H9 (cell line): ENCODE data around the gene MMS19. TPM values are rescaled to one million over a fixed set of nuclear protein-coding genes. Genes with fewer than 3 reads are reported as not detected.

Experiments
- DNase-seq: peaks from one replicate; pipeline ENCODE4 v3.0.0-alpha.2; 2017
- H2AFZ ChIP-seq: one replicate; pipeline ENCODE4 v1.6.1; 2013; ENCODE audit warnings: mild to moderate bottlenecking, low read length, control low read depth, moderate library complexity
- H2AK5ac ChIP-seq: 2 replicates; pipeline ENCODE4 v1.6.1; 2013; ENCODE audit warnings: low read length, control low read depth, mixed read lengths; ENCODE audit not compliant: insufficient read length
- H2BK120ac ChIP-seq: one replicate; pipeline ENCODE4 v1.6.1; 2013; ENCODE audit warnings: low read depth, mild to moderate bottlenecking, low read length, control low read depth, inconsistent platforms; ENCODE audit not compliant: poor library complexity, severe bottlenecking
- H2BK12ac ChIP-seq: 2 replicates; pipeline ENCODE4 v1.6.1; 2013; ENCODE audit warnings: low read length, control low read depth, mixed read lengths, low read depth; ENCODE audit not compliant: insufficient read length
- H2BK15ac ChIP-seq: 2 replicates; pipeline ENCODE4 v1.6.1; 2013; ENCODE audit warnings: low read depth, low read length, control low read depth
- H2BK20ac ChIP-seq: one replicate; pipeline ENCODE4 v1.6.1; 2013; ENCODE audit warnings: low read depth, mild to moderate bottlenecking, low read length, control low read depth, inconsistent platforms; ENCODE audit not compliant: poor library complexity, severe bottlenecking
- H2BK5ac ChIP-seq: 2 replicates; pipeline ENCODE4 v1.6.1; 2013; ENCODE audit warnings: low read length, control low read depth, mixed read lengths; ENCODE audit not compliant: insufficient read length
- H3K14ac ChIP-seq: 2 replicates; pipeline ENCODE4 v1.6.1; 2013; ENCODE audit warnings: low read length, control low read depth; ENCODE audit not compliant: insufficient read depth
- H3K18ac ChIP-seq: 2 replicates; pipeline ENCODE4 v1.6.1; 2013; ENCODE audit warnings: low read depth, mild to moderate bottlenecking, mixed read lengths, low read length, control low read depth; ENCODE audit not compliant: insufficient read length
- H3K23ac ChIP-seq: 2 replicates; pipeline ENCODE4 v1.6.1; 2013; ENCODE audit warnings: low read length, control low read depth, mixed read lengths, low read depth; ENCODE audit not compliant: insufficient read length
- H3K23me2 ChIP-seq: 2 replicates; pipeline ENCODE4 v1.6.1; 2013; ENCODE audit warnings: low read depth, mild to moderate bottlenecking, mixed read lengths, low read length, control low read depth; ENCODE audit not compliant: insufficient read length, poor library complexity, severe bottlenecking
- H3K27ac ChIP-seq: 2 replicates; pipeline ENCODE4 v1.5.1; 2013; ENCODE audit warnings: low read length, control low read depth, mixed read lengths, low read depth; ENCODE audit not compliant: insufficient read length
- H3K27me3 ChIP-seq: 2 replicates; pipeline ENCODE4 v1.6.1; 2013; ENCODE audit warnings: low read length, control low read depth, inconsistent platforms; ENCODE audit not compliant: insufficient read depth
- H3K4ac ChIP-seq: 2 replicates; pipeline ENCODE4 v1.6.1; 2013; ENCODE audit warnings: low read depth, mild to moderate bottlenecking, control low read depth, inconsistent platforms, low read length, moderate library complexity
- H3K4me1 ChIP-seq: 2 replicates; pipeline ENCODE4 v1.6.1; 2013; ENCODE audit warnings: low read length, control low read depth, inconsistent platforms; ENCODE audit not compliant: insufficient read depth
- H3K4me2 ChIP-seq: 2 replicates; pipeline ENCODE4 v1.6.1; 2013; ENCODE audit warnings: low read length, control low read depth, mixed read lengths; ENCODE audit not compliant: insufficient read length, insufficient read depth
- H3K56ac ChIP-seq: 2 replicates; pipeline ENCODE4 v1.6.1; 2013; ENCODE audit warnings: low read depth, mild to moderate bottlenecking, mixed read lengths, low read length, control low read depth; ENCODE audit not compliant: insufficient read length
- H3K79me1 ChIP-seq: 2 replicates; pipeline ENCODE4 v1.6.1; 2013; ENCODE audit warnings: low read depth, mild to moderate bottlenecking, moderate library complexity, low read length, control low read depth, inconsistent platforms; ENCODE audit not compliant: insufficient read depth, poor library complexity, severe bottlenecking
- H3K79me2 ChIP-seq: 2 replicates; pipeline ENCODE4 v1.6.1; 2013; ENCODE audit warnings: low read length, control low read depth, inconsistent platforms; ENCODE audit not compliant: insufficient read depth
- H3K9ac ChIP-seq: 2 replicates; pipeline ENCODE4 v1.6.1; 2013; ENCODE audit warnings: low read length, control low read depth, mixed read lengths; ENCODE audit not compliant: insufficient read length; ENCODE audit errors: extremely low read depth
- H3K9me3 ChIP-seq: one replicate; pipeline ENCODE4 v1.6.1; 2013; ENCODE audit warnings: low read depth, low read length, inconsistent platforms; ENCODE audit not compliant: control insufficient read depth
- H3T11ph ChIP-seq: one replicate; pipeline ENCODE4 v1.6.1; 2013; ENCODE audit warnings: mild to moderate bottlenecking, low read length, control low read depth, inconsistent platforms
- H4K20me1 ChIP-seq: one replicate; pipeline ENCODE4 v1.6.1; 2013; ENCODE audit not compliant: control insufficient read depth, insufficient read length, insufficient read depth
- H4K5ac ChIP-seq: 2 replicates; pipeline ENCODE4 v1.6.1; 2013; ENCODE audit warnings: low read depth, mild to moderate bottlenecking, mixed read lengths, low read length, control low read depth; ENCODE audit not compliant: insufficient read length
- H4K8ac ChIP-seq: replicated peaks from 2 replicates; pipeline ENCODE4 v1.6.1; 2013; ENCODE audit warnings: low read length, control low read depth, mixed read lengths, low read depth; ENCODE audit not compliant: insufficient read length
- H4K91ac ChIP-seq: 2 replicates; pipeline ENCODE4 v1.6.1; 2013; ENCODE audit warnings: low read depth, mild to moderate bottlenecking, moderate library complexity, mixed read lengths, low read length, control low read depth; ENCODE audit not compliant: insufficient read length
- H3K27ac Mint-ChIP-seq, 3 experiments: 2 replicates in 2 of 3; 3 replicates in 1 of 3; pipeline ENCODE4 v1.8.0; 2020 to 2021; ENCODE audit warnings: mixed read lengths in 3 of 3, mild to moderate bottlenecking in 1 of 3, moderate library complexity in 1 of 3
- H3K27me3 Mint-ChIP-seq: 2 replicates; pipeline ENCODE4 v1.8.0; 2021; ENCODE audit warnings: low read depth, mild to moderate bottlenecking, moderate library complexity, mixed read lengths
- H3K36me3 Mint-ChIP-seq, 3 experiments: 2 replicates in 2 of 3; 3 replicates in 1 of 3; pipeline ENCODE4 v1.8.0; 2020 to 2021; ENCODE audit warnings: low read depth in 3 of 3, mixed read lengths in 3 of 3; ENCODE audit not compliant: insufficient read depth in 1 of 3
- H3K4me1 Mint-ChIP-seq, 2 experiments: 2 replicates each; pipeline ENCODE4 v1.8.0; 2020; ENCODE audit warnings: mixed read lengths in 2 of 2
- H3K4me3 Mint-ChIP-seq, 2 experiments: 2 replicates in 1 of 2; 3 replicates in 1 of 2; pipeline ENCODE4 v1.8.0; 2020 to 2021; ENCODE audit warnings: mild to moderate bottlenecking in 2 of 2, mixed read lengths in 2 of 2, moderate library complexity in 1 of 2
- H3K9me3 Mint-ChIP-seq, 2 experiments: 2 replicates in 1 of 2; 3 replicates in 1 of 2; pipeline ENCODE4 v1.8.0; 2020; ENCODE audit warnings: mild to moderate bottlenecking in 2 of 2, mixed read lengths in 2 of 2, moderate library complexity in 1 of 2
- WGBS: extraction: QIAGEN DNeasy Blood & Tissue Kit; methylation state at CpG from one replicate; pipeline ENCODE4 v1.1.7; 2013; ENCODE audit warnings: missing lambda C conversion rate, low lambda C conversion rate, mixed read lengths; ENCODE audit not compliant: insufficient read length; ENCODE audit errors: extremely low coverage; 5-methylcytosine and 5-hydroxymethylcytosine counted together
- total RNA-seq: library from RNA; stranded (reverse); gene quantifications from 2 replicates; pipeline ENCODE4 v1.2.1, GENCODE V29; 2021
- TF ChIP-seq, protein P1 (sequence below): fragments of 200-600 bp; sonication (generic); conservative IDR thresholded peaks from 3 replicates; pipeline ENCODE4 v1.8.0; 2021; ENCODE audit warnings: antibody characterized with exemption, mild to moderate bottlenecking

MMS19 gene
- total RNA-seq, 1 experiment from 2014 or later: 102 TPM

- no peak overlapping the region for H4K5ac ChIP-seq
- no peak overlapping the region for H2BK20ac ChIP-seq
- H2AK5ac ChIP-seq: no peak overlapping the region
- no peak overlapping the region for H2BK5ac ChIP-seq
- H3K36me3 Mint-ChIP-seq: peaks cover 49 to 95% (median 92%) of the 10 kb centered on the region in 3 experiments
- no peak overlapping the region for H3K9ac ChIP-seq
- H3K23ac ChIP-seq: no peak overlapping the region
- no peaks in the 10 kb centered on the region for H3K9me3 Mint-ChIP-seq
- no peaks in the 10 kb centered on the region for H3K79me2 ChIP-seq
- DNase-seq: no peak
- H4K91ac ChIP-seq: no peak overlapping the region
- H3K4ac ChIP-seq: no peak overlapping the region
- WGBS: no CpG with 5 or more reads among the region's 3 CpGs
- no peaks in the 10 kb centered on the region for H3K79me1 ChIP-seq
- H3K14ac ChIP-seq: no peak overlapping the region
- H3K56ac ChIP-seq: no peak overlapping the region
- TF ChIP-seq, protein P1, sequence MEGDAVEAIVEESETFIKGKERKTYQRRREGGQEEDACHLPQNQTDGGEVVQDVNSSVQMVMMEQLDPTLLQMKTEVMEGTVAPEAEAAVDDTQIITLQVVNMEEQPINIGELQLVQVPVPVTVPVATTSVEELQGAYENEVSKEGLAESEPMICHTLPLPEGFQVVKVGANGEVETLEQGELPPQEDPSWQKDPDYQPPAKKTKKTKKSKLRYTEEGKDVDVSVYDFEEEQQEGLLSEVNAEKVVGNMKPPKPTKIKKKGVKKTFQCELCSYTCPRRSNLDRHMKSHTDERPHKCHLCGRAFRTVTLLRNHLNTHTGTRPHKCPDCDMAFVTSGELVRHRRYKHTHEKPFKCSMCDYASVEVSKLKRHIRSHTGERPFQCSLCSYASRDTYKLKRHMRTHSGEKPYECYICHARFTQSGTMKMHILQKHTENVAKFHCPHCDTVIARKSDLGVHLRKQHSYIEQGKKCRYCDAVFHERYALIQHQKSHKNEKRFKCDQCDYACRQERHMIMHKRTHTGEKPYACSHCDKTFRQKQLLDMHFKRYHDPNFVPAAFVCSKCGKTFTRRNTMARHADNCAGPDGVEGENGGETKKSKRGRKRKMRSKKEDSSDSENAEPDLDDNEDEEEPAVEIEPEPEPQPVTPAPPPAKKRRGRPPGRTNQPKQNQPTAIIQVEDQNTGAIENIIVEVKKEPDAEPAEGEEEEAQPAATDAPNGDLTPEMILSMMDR: no peak
- no peak overlapping the region for H3K4me3 Mint-ChIP-seq
- H3K4me1 ChIP-seq: no peaks in the 10 kb centered on the region
- H3K27ac ChIP-seq: no peak overlapping the region
- no peaks in the 10 kb centered on the region for H3K23me2 ChIP-seq
- H2BK120ac ChIP-seq: no peak overlapping the region
- no peak overlapping the region for H3T11ph ChIP-seq
- H3K27me3 ChIP-seq: no peaks in the 10 kb centered on the region
- no peak overlapping the region for H2BK12ac ChIP-seq
- H3K18ac ChIP-seq: no peak overlapping the region
- peak overlapping the region in 2 of 3 experiments; percentile 44 to 79; a peak in 2 of 7 replicates for H3K27ac Mint-ChIP-seq
- no peak overlapping the region for H2BK15ac ChIP-seq
- H2AFZ ChIP-seq: no peak overlapping the region
- H4K8ac ChIP-seq: no peak overlapping the region
- H3K9me3 ChIP-seq: no peaks in the 10 kb centered on the region
- H3K27me3 Mint-ChIP-seq: no peaks in the 10 kb centered on the region; the same call in 1 of the 2 replicates
- H3K4me2 ChIP-seq: no peak overlapping the region
- no peaks in the 10 kb centered on the region for H3K4me1 Mint-ChIP-seq
- no peaks in the 10 kb centered on the region for H4K20me1 ChIP-seq
Measured at GRCh38 chr10:97456686-97457065, 41.5 kb downstream of the MMS19 start.
